Aorta (tissue), 4 donors: ENCODE measurements around the gene ZNF646. TPM values are rescaled to one million over a fixed set of nuclear protein-coding genes. Genes with fewer than 3 reads are reported as not detected.

Source experiments
- polyA plus RNA-seq, 2 donors: library from polyadenylated mRNA; stranded (reverse); fragments of 200-250 nt; gene quantifications; one replicate each; pipeline ENCODE4 v1.2.3, GENCODE V29; 2013
- total RNA-seq, 2 donors: library from RNA; stranded (reverse); fragmentation: NEBNext Ultra II Directional; extraction: Animal tissue kit (Norgen Biotek cat#: 25700); gene quantifications; one replicate each; pipeline ENCODE4 v1.2.1, GENCODE V29; 2021
- donor health status: healthy with polysubstance abuse.
- donor health status: Bipolar disorder and iron deficiency.
- donor health status: DM: no; HTN: no; CAD: no.
- donor health status: DM: yes; HTN: yes; CAD: no.

The ZNF646 gene
- total and polyA plus RNA-seq, 4 donors = 1.6 to 15.0 (median 8.6) TPM

Other genes starting within 250 kb of the ZNF646 start
- 10 to 100 TPM; 30.2 to 33.9 TPM for gene BCL7C, start 180.3 kb upstream of the ZNF646 start, total RNA-seq
- gene BCL7C, start 180.3 kb upstream of the ZNF646 start, polyA plus RNA-seq = 10 to 100 TPM; 54.8 to 60.7 TPM
- gene CTF1, start 177.8 kb upstream of the ZNF646 start, total RNA-seq = 1 to 10 TPM; 6.2 to 7.2 TPM
- gene CTF1, start 177.8 kb upstream of the ZNF646 start, polyA plus RNA-seq = 1 to 10 TPM; 6.4 to 7.9 TPM
- 10 to 100 TPM; 14.7 to 22.7 TPM for gene FBXL19, start 150.8 kb upstream of the ZNF646 start, total RNA-seq
- gene FBXL19, start 150.8 kb upstream of the ZNF646 start, polyA plus RNA-seq = 10 to 100 TPM in 1 of 2 donors, 1 to 10 TPM in 1; 4.3 to 11.6 TPM
- 10 to 100 TPM; 11.8 to 21.7 TPM for gene ORAI3, start 125.4 kb upstream of the ZNF646 start, total RNA-seq
- gene ORAI3, start 125.4 kb upstream of the ZNF646 start, polyA plus RNA-seq = 10 to 100 TPM in 1 of 2 donors, 1 to 10 TPM in 1; 9.1 to 20.8 TPM
- 10 to 100 TPM; 16.4 to 19.7 TPM for gene SETD1A, start 116.7 kb upstream of the ZNF646 start, total RNA-seq
- gene SETD1A, start 116.7 kb upstream of the ZNF646 start, polyA plus RNA-seq = 1 to 10 TPM; 4.4 to 9.7 TPM
- 10 to 100 TPM; 13.6 to 31.3 TPM for gene HSD3B7, start 89.2 kb upstream of the ZNF646 start, total RNA-seq
- 10 to 100 TPM in 1 of 2 donors, 1 to 10 TPM in 1; 8.6 to 10.4 TPM for gene HSD3B7, start 89.2 kb upstream of the ZNF646 start, polyA plus RNA-seq
- gene STX1B, start 63.8 kb upstream of the ZNF646 start, total RNA-seq = under 1 TPM; 0.84 to 0.93 TPM
- 1 to 10 TPM in 1 of 2 donors, under 1 TPM in 1; 0.13 to 2.2 TPM for gene STX1B, start 63.8 kb upstream of the ZNF646 start, polyA plus RNA-seq
- gene STX4, start 40.9 kb upstream of the ZNF646 start, total RNA-seq = 10 to 100 TPM; 73.5 to 88.6 TPM
- 100 to 1,000 TPM in 1 of 2 donors, 10 to 100 TPM in 1; 52.8 to 121 TPM for gene STX4, start 40.9 kb upstream of the ZNF646 start, polyA plus RNA-seq
- 10 to 100 TPM in 1 of 2 donors, 1 to 10 TPM in 1; 7.4 to 10.3 TPM for gene ZNF668, start 182 bp upstream of the ZNF646 start, total RNA-seq
- gene ZNF668, start 182 bp upstream of the ZNF646 start, polyA plus RNA-seq = 1 to 10 TPM; 6.0 to 6.6 TPM
- 1 to 10 TPM; 2.4 to 6.0 TPM for gene PRSS53, start 14.5 kb downstream of the ZNF646 start, total RNA-seq
- 10 to 100 TPM in 1 of 2 donors, 1 to 10 TPM in 1; 3.6 to 12.9 TPM for gene PRSS53, start 14.5 kb downstream of the ZNF646 start, polyA plus RNA-seq
- 100 to 1,000 TPM in 1 of 2 donors, 10 to 100 TPM in 1; 75.7 to 109 TPM for gene VKORC1, start 20.4 kb downstream of the ZNF646 start, total RNA-seq
- 100 to 1,000 TPM; 143 to 206 TPM for gene VKORC1, start 20.4 kb downstream of the ZNF646 start, polyA plus RNA-seq
- gene BCKDK, start 34.0 kb downstream of the ZNF646 start, total RNA-seq = 10 to 100 TPM; 28.6 to 37.2 TPM
- gene BCKDK, start 34.0 kb downstream of the ZNF646 start, polyA plus RNA-seq = 10 to 100 TPM; 16.7 to 32.0 TPM
- 10 to 100 TPM; 51.6 to 61.1 TPM for gene KAT8, start 43.2 kb downstream of the ZNF646 start, total RNA-seq
- 10 to 100 TPM; 24.3 to 65.7 TPM for gene KAT8, start 43.2 kb downstream of the ZNF646 start, polyA plus RNA-seq
- gene PRSS8, start 61.3 kb downstream of the ZNF646 start, total RNA-seq = not detected
- gene PRSS8, start 61.3 kb downstream of the ZNF646 start, polyA plus RNA-seq = 10 to 100 TPM in 1 of 2 donors, under 1 TPM in 1; 0.77 to 11.9 TPM
- gene PRSS36, start 75.6 kb downstream of the ZNF646 start, total RNA-seq = 1 to 10 TPM; 3.5 to 8.8 TPM
- gene PRSS36, start 75.6 kb downstream of the ZNF646 start, polyA plus RNA-seq = 1 to 10 TPM; 4.2 to 5.1 TPM
- gene FUS, start 105.7 kb downstream of the ZNF646 start, total RNA-seq = 100 to 1,000 TPM; 243 to 254 TPM
- gene FUS, start 105.7 kb downstream of the ZNF646 start, polyA plus RNA-seq = 100 to 1,000 TPM in 1 of 2 donors, 10 to 100 TPM in 1; 95.7 to 329 TPM
- gene PYCARD, start 128.3 kb downstream of the ZNF646 start, total RNA-seq = 10 to 100 TPM; 13.3 to 23.9 TPM
- gene PYCARD, start 128.3 kb downstream of the ZNF646 start, polyA plus RNA-seq = 10 to 100 TPM; 14.7 to 52.7 TPM
- under 1 TPM in 1 of 2 donors, not detected in 1; 0.24 TPM for gene TRIM72, start 139.7 kb downstream of the ZNF646 start, total RNA-seq
- gene TRIM72, start 139.7 kb downstream of the ZNF646 start, polyA plus RNA-seq = under 1 TPM in 1 of 2 donors, not detected in 1; 0.05 TPM
- gene PYDC1, start 142.7 kb downstream of the ZNF646 start, total RNA-seq = not detected
- not detected for gene PYDC1, start 142.7 kb downstream of the ZNF646 start, polyA plus RNA-seq
- 10 to 100 TPM; 15.7 to 40.1 TPM for gene ITGAM, start 185.6 kb downstream of the ZNF646 start, total RNA-seq
- gene ITGAM, start 185.6 kb downstream of the ZNF646 start, polyA plus RNA-seq = 1 to 10 TPM in 1 of 2 donors, under 1 TPM in 1; 0.74 to 6.9 TPM